HG03039 (cell line): ENCODE data around the gene DOCK3.
"Not testable (repeated sequence)": the region's sequence is repeated elsewhere in the genome, so short reads cannot be mapped to it uniquely, and the experiment has no call there.

Source experiments
- ATAC-seq: cut with Tn5 transposase; IDR thresholded peaks from one replicate; pipeline ENCODE4 v1.9.1; 2021; ENCODE audit warnings: mild to moderate bottlenecking, moderate library complexity; ENCODE audit not compliant: unreplicated experiment

The DOCK3 gene

GRCh38 chr3:50961386-50961785 is 286.7 kb downstream of the DOCK3 start:
- ATAC-seq: no peak

GRCh38 chr3:50971487-50971924 is 296.8 kb downstream of the DOCK3 start:
- peak; percentile 46 for ATAC-seq

GRCh38 chr3:50972029-50972428 is 297.3 kb downstream of the DOCK3 start:
- no peak for ATAC-seq

GRCh38 chr3:50978586-50978985 is 303.9 kb downstream of the DOCK3 start:
- ATAC-seq: not testable (repeated sequence)

GRCh38 chr3:50978991-50979667 is 304.4 kb downstream of the DOCK3 start:
- no peak for ATAC-seq

GRCh38 chr3:50982540-50983325 is 308.0 kb downstream of the DOCK3 start:
- ATAC-seq: no peak

GRCh38 chr3:50983887-50984286 is 309.2 kb downstream of the DOCK3 start:
- no peak for ATAC-seq

GRCh38 chr3:50985893-50986292 is 311.2 kb downstream of the DOCK3 start:
- no peak for ATAC-seq

GRCh38 chr3:50986726-50987125 is 312.0 kb downstream of the DOCK3 start:
- no peak for ATAC-seq

GRCh38 chr3:50994537-50994936 is 319.8 kb downstream of the DOCK3 start:
- no peak for ATAC-seq

- ATAC-seq: no peak
Observed at GRCh38 chr3:50995085-50995824, 320.5 kb downstream of the DOCK3 start.

- ATAC-seq: no peak
Observed at GRCh38 chr3:51002495-51002894, 327.8 kb downstream of the DOCK3 start.

- ATAC-seq: no peak
Observed at GRCh38 chr3:51004235-51004634, 329.5 kb downstream of the DOCK3 start.

- ATAC-seq: no peak
Observed at GRCh38 chr3:51024121-51024520, 349.4 kb downstream of the DOCK3 start.

GRCh38 chr3:51024765-51025632 is 350.3 kb downstream of the DOCK3 start:
- ATAC-seq: no peak

GRCh38 chr3:51031666-51032065 is 356.9 kb downstream of the DOCK3 start:
- no peak for ATAC-seq

- no peak for ATAC-seq
Observed at GRCh38 chr3:51035630-51036029, 360.9 kb downstream of the DOCK3 start.

GRCh38 chr3:51044982-51045381 is 370.3 kb downstream of the DOCK3 start:
- no peak for ATAC-seq

GRCh38 chr3:51052562-51052961 is 377.8 kb downstream of the DOCK3 start:
- ATAC-seq: no peak

- ATAC-seq: no peak
Observed at GRCh38 chr3:51057121-51057520, 382.4 kb downstream of the DOCK3 start.

- ATAC-seq: no peak
Observed at GRCh38 chr3:51063053-51063452, 388.3 kb downstream of the DOCK3 start.
